GM03348 (cell line): ENCODE data around the gene MACROD2.
"Not testable (repeated sequence)": the region's sequence is repeated elsewhere in the genome, so short reads cannot be mapped to it uniquely, and the experiment has no call there.

Experiments used
- DNase-seq: peaks from one replicate; pipeline ENCODE4 v3.0.0; 2012; ENCODE audit warnings: low spot score

MACROD2 gene

GRCh38 chr20:14991023-14991422 lies 995.7 kb downstream of the MACROD2 start:
- DNase-seq, result no peak

GRCh38 chr20:14992153-14992552 lies 996.8 kb downstream of the MACROD2 start:
- DNase-seq, result peak; percentile 28

GRCh38 chr20:14992961-14993360 lies 997.6 kb downstream of the MACROD2 start:
- peak; percentile 23 for DNase-seq

GRCh38 chr20:14996883-14997672 lies 1001.8 kb downstream of the MACROD2 start:
- DNase-seq, result no peak

- DNase-seq, result no peak
Measured at GRCh38 chr20:14997791-14998190, 1002.5 kb downstream of the MACROD2 start.

GRCh38 chr20:15005300-15005986 lies 1010.1 kb downstream of the MACROD2 start:
- DNase-seq, result no peak

- DNase-seq, result no peak
Measured at GRCh38 chr20:15011631-15012030, 1016.3 kb downstream of the MACROD2 start.

GRCh38 chr20:15012566-15012965 lies 1017.2 kb downstream of the MACROD2 start:
- no peak for DNase-seq

- not testable (repeated sequence) for DNase-seq
Measured at GRCh38 chr20:15016875-15017274, 1021.6 kb downstream of the MACROD2 start.

- DNase-seq, result no peak
Measured at GRCh38 chr20:15018966-15019365, 1023.6 kb downstream of the MACROD2 start.

GRCh38 chr20:15020845-15021244 lies 1025.5 kb downstream of the MACROD2 start:
- DNase-seq, result no peak

- DNase-seq, result no peak
Measured at GRCh38 chr20:15022921-15023320, 1027.6 kb downstream of the MACROD2 start.

GRCh38 chr20:15026759-15027158 lies 1031.4 kb downstream of the MACROD2 start:
- no peak for DNase-seq

GRCh38 chr20:15030826-15031225 lies 1035.5 kb downstream of the MACROD2 start:
- no peak for DNase-seq

- DNase-seq, result no peak
Measured at GRCh38 chr20:15031546-15032351, 1036.4 kb downstream of the MACROD2 start.

- no peak for DNase-seq
Measured at GRCh38 chr20:15032352-15032622, 1037.0 kb downstream of the MACROD2 start.

GRCh38 chr20:15033269-15033668 lies 1038.0 kb downstream of the MACROD2 start:
- DNase-seq, result no peak

- DNase-seq, result no peak
Measured at GRCh38 chr20:15033891-15034290, 1038.6 kb downstream of the MACROD2 start.

- no peak for DNase-seq
Measured at GRCh38 chr20:15036948-15037347, 1041.6 kb downstream of the MACROD2 start.

GRCh38 chr20:15039088-15039752 lies 1043.9 kb downstream of the MACROD2 start:
- DNase-seq, result no peak

GRCh38 chr20:15042723-15043122 lies 1047.4 kb downstream of the MACROD2 start:
- DNase-seq, result no peak

- DNase-seq, result peak; percentile 47
Measured at GRCh38 chr20:15045246-15045645, 1049.9 kb downstream of the MACROD2 start.
